ENCODE data around the gene ABCC10. TPM values are rescaled to one million over a fixed set of nuclear protein-coding genes. Genes with fewer than 3 reads are reported as not detected.

Gene ABCC10
- total and polyA plus RNA-seq, 12 donors, result 7.1 to 44.3 (median 10.9) TPM

DNA sequence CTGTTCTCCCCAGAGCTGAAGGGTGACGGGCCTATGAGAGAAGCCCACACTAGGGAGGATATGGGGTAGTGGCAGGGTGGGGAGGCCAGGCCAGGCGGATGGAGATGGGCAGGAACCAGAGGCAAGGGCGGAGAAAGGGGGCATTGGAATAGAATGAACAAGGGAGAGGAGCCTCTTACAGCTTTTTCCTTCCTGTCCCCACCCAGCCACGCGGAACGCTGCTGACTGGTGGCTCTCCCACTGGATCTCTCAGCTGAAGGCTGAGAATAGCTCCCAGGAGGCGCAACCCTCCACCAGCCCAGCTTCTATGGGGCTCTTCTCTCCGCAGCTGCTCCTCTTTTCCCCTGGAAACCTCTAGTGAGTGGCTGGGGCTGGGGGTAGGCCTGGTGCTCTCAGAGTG lies 17.2 kb downstream of the ABCC10 start:
- Histone ChIP-seq H3K4me1 (peaks cover 0 to 4% (median 0%) of the 10 kb centered on the region in 9 donors), H3K9me3 (no peaks in the 10 kb centered on the region), H3K4me3 (no peak overlapping the region), H3K36me3 (peaks cover 0 to 100% (median 68%) of the 10 kb centered on the region in 9 donors), H3K27me3 (no peaks in the 10 kb centered on the region), H3K27ac (no peak overlapping the region)
- ATAC-seq (no peak), DNase-seq (no peak)
- 85 to 92% methylated on average over 8 of the region's 8 CpGs for WGBS, 2 donors
- intact Hi-C loops (cut with DNase I), result no loop called here
- TF ChIP-seq, protein P1, sequence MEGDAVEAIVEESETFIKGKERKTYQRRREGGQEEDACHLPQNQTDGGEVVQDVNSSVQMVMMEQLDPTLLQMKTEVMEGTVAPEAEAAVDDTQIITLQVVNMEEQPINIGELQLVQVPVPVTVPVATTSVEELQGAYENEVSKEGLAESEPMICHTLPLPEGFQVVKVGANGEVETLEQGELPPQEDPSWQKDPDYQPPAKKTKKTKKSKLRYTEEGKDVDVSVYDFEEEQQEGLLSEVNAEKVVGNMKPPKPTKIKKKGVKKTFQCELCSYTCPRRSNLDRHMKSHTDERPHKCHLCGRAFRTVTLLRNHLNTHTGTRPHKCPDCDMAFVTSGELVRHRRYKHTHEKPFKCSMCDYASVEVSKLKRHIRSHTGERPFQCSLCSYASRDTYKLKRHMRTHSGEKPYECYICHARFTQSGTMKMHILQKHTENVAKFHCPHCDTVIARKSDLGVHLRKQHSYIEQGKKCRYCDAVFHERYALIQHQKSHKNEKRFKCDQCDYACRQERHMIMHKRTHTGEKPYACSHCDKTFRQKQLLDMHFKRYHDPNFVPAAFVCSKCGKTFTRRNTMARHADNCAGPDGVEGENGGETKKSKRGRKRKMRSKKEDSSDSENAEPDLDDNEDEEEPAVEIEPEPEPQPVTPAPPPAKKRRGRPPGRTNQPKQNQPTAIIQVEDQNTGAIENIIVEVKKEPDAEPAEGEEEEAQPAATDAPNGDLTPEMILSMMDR (IDR thresholded peaks at IDR 0.05), result no peak

DNA sequence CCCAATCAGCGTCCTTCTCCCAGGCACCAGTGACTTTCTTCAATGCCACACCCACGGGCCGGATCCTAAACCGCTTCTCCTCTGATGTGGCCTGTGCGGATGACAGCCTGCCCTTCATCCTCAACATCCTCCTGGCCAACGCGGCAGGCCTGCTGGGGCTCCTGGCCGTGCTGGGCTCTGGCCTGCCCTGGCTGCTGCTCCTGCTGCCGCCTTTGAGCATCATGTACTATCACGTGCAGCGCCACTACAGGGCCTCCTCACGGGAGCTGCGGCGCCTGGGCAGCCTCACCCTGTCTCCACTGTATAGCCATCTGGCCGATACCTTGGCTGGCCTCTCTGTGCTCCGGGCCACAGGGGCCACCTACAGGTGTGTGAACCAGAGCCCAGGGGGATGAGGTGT lies 18.2 kb downstream of the ABCC10 start:
- Histone ChIP-seq H3K27me3 (no peaks in the 10 kb centered on the region), H3K27ac (no peak overlapping the region), H3K4me1 (peaks cover 0 to 6% (median 0%) of the 10 kb centered on the region in 9 donors), H3K4me3 (no peak overlapping the region), H3K9me3 (no peaks in the 10 kb centered on the region), H3K36me3 (peaks cover 0 to 100% (median 65%) of the 10 kb centered on the region in 9 donors)
- intact Hi-C loops (cut with DNase I), result no loop called here
- no peak for ATAC-seq
- 87% methylated on average over 16 of the region's 16 CpGs for WGBS, 2 donors
- no peak for DNase-seq
- TF ChIP-seq, protein P1 (IDR thresholded peaks at IDR 0.05), result no peak

DNA sequence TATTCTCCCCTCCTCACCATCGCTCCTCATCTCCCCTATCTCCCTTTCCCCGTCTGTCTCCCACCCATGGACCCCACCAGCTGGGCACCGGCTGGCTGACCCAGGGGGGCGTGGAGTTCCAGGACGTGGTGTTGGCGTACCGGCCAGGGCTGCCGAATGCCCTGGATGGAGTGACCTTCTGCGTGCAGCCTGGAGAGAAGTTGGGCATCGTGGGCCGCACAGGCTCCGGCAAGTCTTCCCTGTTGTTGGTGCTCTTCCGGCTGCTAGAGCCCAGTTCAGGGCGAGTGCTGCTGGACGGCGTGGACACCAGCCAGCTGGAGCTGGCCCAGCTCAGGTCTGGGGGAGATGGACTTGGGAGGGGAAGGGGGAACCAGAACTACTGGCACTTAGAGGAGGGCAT lies 20.3 kb downstream of the ABCC10 start:
- ATAC-seq (no peak), DNase-seq (no peak)
- Histone ChIP-seq H3K4me3 (no peak overlapping the region), H3K4me1 (peaks cover 0 to 13% (median 0%) of the 10 kb centered on the region in 9 donors), H3K27ac (no peak overlapping the region), H3K9me3 (no peaks in the 10 kb centered on the region), H3K27me3 (no peaks in the 10 kb centered on the region), H3K36me3 (peaks cover 0 to 100% (median 55%) of the 10 kb centered on the region in 9 donors)
- TF ChIP-seq, protein P1 (IDR thresholded peaks at IDR 0.05), result no peak
- intact Hi-C loops (cut with DNase I), result no loop called here
- WGBS, 2 donors, result 94% methylated on average over 16 of the region's 16 CpGs

DNA sequence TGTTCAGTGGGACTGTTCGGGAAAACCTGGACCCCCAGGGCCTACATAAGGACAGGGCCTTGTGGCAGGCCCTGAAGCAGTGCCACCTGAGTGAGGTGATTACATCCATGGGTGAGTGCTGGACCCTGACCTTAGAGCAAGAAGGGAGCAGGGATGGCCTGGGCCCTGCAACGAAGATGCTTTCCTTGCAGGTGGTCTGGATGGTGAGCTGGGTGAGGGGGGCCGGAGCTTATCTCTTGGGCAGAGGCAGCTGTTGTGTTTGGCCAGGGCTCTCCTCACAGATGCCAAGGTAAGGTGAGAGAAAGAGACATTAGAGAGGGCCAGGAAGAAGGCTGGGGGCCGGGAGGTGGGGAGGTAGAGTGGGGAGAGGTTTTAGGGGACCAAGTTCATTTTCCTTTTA lies 21.6 kb downstream of the ABCC10 start:
- intact Hi-C loops (cut with DNase I), result no loop called here
- WGBS, 2 donors, result 91 to 93% methylated on average over 4 of the region's 4 CpGs

More for the DNA sequence above, 21.6 kb downstream of the ABCC10 start:
- TF ChIP-seq, protein P1 (IDR thresholded peaks at IDR 0.05), result no peak
- no peak overlapping the region for H3K4me3 ChIP-seq
- DNase-seq (no peak), ATAC-seq (no peak)
- H3K27ac ChIP-seq, result no peak overlapping the region
- H3K36me3 ChIP-seq, result peaks cover 0 to 96% (median 47%) of the 10 kb centered on the region in 9 donors
- H3K9me3 ChIP-seq, result no peaks in the 10 kb centered on the region
- H3K27me3 ChIP-seq, result no peaks in the 10 kb centered on the region
- peaks cover 0 to 13% (median 0%) of the 10 kb centered on the region in 9 donors for H3K4me1 ChIP-seq

All from heart right ventricle (tissue), 16 donors.